ENCODE data around the gene PTBP2.

Gene PTBP2

DNA sequence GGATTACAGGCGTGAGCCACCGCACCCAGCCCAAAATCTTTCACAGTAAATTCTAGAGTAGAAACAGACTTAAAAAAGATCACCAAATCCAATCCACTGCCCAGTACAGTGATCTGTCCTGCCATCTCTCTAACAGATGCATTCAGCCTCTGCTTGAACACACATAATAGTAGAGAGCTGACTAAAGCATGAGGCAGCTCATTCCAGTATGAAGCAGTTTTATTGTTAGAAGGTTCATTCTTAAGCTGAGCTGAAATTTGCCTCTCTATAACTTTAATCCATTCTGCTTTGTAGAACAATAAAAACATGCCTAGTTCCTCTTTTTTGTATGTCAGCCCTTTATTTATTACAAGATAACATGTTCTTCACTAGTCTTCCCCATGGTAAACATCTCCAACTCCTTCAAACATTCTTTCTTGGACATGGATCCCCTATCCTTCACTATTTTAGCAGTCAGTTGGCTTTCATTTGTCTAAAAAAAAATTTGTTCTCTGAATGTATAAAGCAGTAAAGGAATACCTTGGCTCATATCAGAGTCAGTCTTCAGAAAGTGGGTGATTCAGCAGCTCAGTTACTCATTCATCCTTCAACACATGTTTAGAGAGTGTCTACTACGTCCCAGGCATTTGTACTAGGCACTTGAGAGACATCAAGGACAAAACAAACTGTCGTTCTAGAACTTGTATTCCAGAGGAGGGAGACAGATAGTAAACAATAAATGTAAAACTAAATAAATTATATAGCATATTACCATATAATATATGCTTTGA is 10.7 kb upstream of the PTBP2 start:
- Histone ChIP-seq H3K4me3 (ENCODE audit: low read depth, low read length) (no peak overlapping the region), H3K4me1 (ENCODE audit: control insufficient read depth, insufficient read depth, low read length) (peaks cover 11% of the 10 kb centered on the region)

DNA sequence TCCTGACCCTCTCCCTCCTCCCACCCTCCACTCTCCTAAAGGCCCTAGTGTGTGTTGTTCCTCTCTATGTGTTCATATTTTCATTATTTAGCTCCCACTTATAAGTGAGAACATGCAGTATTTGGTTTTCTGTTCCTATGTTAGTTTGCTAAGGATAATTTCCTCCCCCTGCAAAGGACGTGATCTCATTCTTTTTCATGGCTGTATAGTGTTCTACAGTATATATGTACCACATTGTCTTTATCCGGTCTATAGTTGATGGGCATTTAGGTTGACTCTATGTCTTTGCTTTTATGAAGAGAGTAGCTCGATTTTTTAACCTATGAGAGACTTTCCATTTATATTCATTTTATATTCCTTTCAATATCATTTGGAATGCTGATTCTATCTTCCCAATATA is 7.9 kb upstream of the PTBP2 start:
- H3K9ac ChIP-seq (ENCODE audit: low read length), result no peak overlapping the region
- H3K4me1 ChIP-seq (ENCODE audit: control insufficient read depth, insufficient read depth, low read length), result peaks cover 16% of the 10 kb centered on the region
- no peak overlapping the region for H3K27ac ChIP-seq (ENCODE audit: low read depth, low read length)
- H3K36me3 ChIP-seq (ENCODE audit: control insufficient read depth, insufficient read depth, low read length), result no peaks in the 10 kb centered on the region
- H3K27me3 ChIP-seq (ENCODE audit: control insufficient read depth, insufficient read depth, low read length), result no peaks in the 10 kb centered on the region
- no peaks in the 10 kb centered on the region for H3K9me3 ChIP-seq (ENCODE audit: control insufficient read depth, insufficient read depth, low read depth, low read length)
- H3K4me3 ChIP-seq (ENCODE audit: low read depth, low read length), result no peak overlapping the region

More for the DNA sequence above, 10.7 kb upstream of the PTBP2 start:
- Histone ChIP-seq H3K9ac (ENCODE audit: low read length) (no peak overlapping the region), H3K27ac (ENCODE audit: low read depth, low read length) (no peak overlapping the region), H3K36me3 (ENCODE audit: control insufficient read depth, insufficient read depth, low read length) (no peaks in the 10 kb centered on the region), H3K27me3 (ENCODE audit: control insufficient read depth, insufficient read depth, low read length) (no peaks in the 10 kb centered on the region), H3K9me3 (ENCODE audit: control insufficient read depth, insufficient read depth, low read depth, low read length) (no peaks in the 10 kb centered on the region)

DNA sequence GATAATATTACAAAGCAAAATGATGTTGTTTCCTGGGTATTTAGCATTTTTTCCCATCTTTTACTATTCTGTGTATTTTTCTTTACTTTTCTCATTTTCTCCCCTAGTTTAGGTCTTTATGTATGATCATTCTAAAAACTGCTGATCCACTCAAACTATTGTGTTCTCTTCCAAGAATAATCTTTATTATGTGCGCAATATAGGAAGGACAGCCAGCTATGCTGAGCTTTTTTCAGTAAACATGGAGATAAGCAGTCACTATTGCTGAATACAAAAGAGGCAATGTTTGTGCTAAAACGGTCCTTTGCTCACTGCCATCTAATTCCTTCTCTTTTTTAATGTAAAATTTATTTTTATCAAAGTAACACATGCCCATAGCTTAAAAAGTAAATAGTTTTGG is 6.7 kb upstream of the PTBP2 start:
- no peaks in the 10 kb centered on the region for H3K36me3 ChIP-seq (ENCODE audit: control insufficient read depth, insufficient read depth, low read length)
- peak overlapping the region; percentile 78 for H3K27ac ChIP-seq (ENCODE audit: low read depth, low read length)
- H3K4me3 ChIP-seq (ENCODE audit: low read depth, low read length), result no peak overlapping the region
- no peak overlapping the region for H3K9ac ChIP-seq (ENCODE audit: low read length)
- H3K9me3 ChIP-seq (ENCODE audit: control insufficient read depth, insufficient read depth, low read depth, low read length), result no peaks in the 10 kb centered on the region
- H3K4me1 ChIP-seq (ENCODE audit: control insufficient read depth, insufficient read depth, low read length), result peaks cover 16% of the 10 kb centered on the region
- no peaks in the 10 kb centered on the region for H3K27me3 ChIP-seq (ENCODE audit: control insufficient read depth, insufficient read depth, low read length)

DNA sequence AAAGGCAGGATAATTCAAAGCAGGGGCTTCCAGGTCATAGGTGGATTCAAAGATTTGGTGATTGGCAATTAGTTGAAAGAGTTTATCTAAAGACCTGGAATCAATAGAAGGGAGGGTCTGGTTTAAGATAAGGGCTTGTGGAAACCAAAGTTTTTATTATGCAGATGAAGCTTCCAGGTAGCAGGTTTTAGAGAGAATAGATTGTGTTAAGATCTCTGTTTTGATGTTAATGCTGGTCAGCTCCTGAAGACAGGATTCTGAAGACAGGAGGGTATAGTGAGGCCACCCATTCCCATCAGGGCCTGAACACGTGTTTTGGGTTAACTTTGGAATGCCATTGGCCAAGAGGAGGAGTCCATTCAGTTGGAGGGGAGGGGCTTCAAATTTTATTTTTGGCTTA is 6.1 kb upstream of the PTBP2 start:
- peak overlapping the region; percentile 78 for H3K27ac ChIP-seq (ENCODE audit: low read depth, low read length)
- no peak overlapping the region for H3K4me3 ChIP-seq (ENCODE audit: low read depth, low read length)
- H3K36me3 ChIP-seq (ENCODE audit: control insufficient read depth, insufficient read depth, low read length), result no peaks in the 10 kb centered on the region
- peaks cover 16% of the 10 kb centered on the region for H3K4me1 ChIP-seq (ENCODE audit: control insufficient read depth, insufficient read depth, low read length)
- H3K27me3 ChIP-seq (ENCODE audit: control insufficient read depth, insufficient read depth, low read length), result no peaks in the 10 kb centered on the region
- no peak overlapping the region for H3K9ac ChIP-seq (ENCODE audit: low read length)
- H3K9me3 ChIP-seq (ENCODE audit: control insufficient read depth, insufficient read depth, low read depth, low read length), result no peaks in the 10 kb centered on the region

GRCh38 chr1:96721053-96721415 is 550 bp upstream of the PTBP2 start:
- peaks cover 18% of the 10 kb centered on the region for H3K4me1 ChIP-seq (ENCODE audit: control insufficient read depth, insufficient read depth, low read length)
- H3K36me3 ChIP-seq (ENCODE audit: control insufficient read depth, insufficient read depth, low read length), result peaks cover 31% of the 10 kb centered on the region
- H3K9ac ChIP-seq (ENCODE audit: low read length), result peak overlapping the region; percentile 90
- H3K27ac ChIP-seq (ENCODE audit: low read depth, low read length), result peak overlapping the region; percentile 17; the same call in 1 of the 2 replicates
- H3K9me3 ChIP-seq (ENCODE audit: control insufficient read depth, insufficient read depth, low read depth, low read length), result no peaks in the 10 kb centered on the region
- H3K4me3 ChIP-seq (ENCODE audit: low read depth, low read length), result peak overlapping the region; percentile 90
- no peaks in the 10 kb centered on the region for H3K27me3 ChIP-seq (ENCODE audit: control insufficient read depth, insufficient read depth, low read length)

DNA sequence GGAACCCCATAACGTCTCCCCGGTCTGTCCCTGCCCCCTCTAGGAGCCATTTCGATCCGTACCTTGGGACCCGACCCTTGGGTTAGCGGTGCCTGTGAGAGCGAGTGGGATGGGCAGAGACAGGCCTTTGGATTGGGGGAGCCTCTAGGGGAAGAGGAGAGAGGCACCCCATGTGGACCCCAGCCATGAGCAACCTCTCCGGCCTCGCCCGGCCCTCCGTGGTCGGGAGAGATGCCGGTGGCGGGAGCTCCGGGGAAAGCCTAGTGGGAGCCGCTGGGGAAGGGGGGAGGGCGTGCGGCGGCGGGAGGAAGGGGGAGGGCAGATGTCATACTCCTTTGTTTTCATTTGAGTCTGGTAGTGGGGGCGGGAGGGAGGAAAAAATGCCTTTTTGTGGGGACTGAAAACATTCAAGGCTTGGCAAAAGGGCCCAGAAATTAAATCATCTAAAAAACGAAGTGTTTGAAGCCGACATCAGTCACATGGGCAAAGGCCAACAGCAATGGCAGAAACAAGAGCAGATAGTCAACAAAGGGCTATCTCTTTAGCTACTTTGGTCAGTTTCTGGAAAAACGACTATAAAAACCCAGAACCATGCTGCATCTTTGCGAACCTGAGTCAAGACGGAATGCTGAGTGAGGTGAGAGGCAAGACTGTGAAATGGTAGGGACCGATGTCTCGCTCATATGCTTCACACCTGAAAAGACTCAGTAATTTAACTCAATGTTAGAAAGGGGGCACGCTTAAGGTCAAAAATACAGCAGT is 758 bp downstream of the PTBP2 start:
- Histone ChIP-seq H3K9me3 (ENCODE audit: control insufficient read depth, insufficient read depth, low read depth, low read length) (no peaks in the 10 kb centered on the region; the same call in 1 of the 2 replicates), H3K4me3 (ENCODE audit: low read depth, low read length) (peak overlapping the region; percentile 90), H3K4me1 (ENCODE audit: control insufficient read depth, insufficient read depth, low read length) (peaks cover 15% of the 10 kb centered on the region), H3K9ac (ENCODE audit: low read length) (peak overlapping the region; percentile 90), H3K27me3 (ENCODE audit: control insufficient read depth, insufficient read depth, low read length) (no peaks in the 10 kb centered on the region), H3K36me3 (ENCODE audit: control insufficient read depth, insufficient read depth, low read length) (peaks cover 40% of the 10 kb centered on the region), H3K27ac (ENCODE audit: low read depth, low read length) (peak overlapping the region; percentile 98)

- Histone ChIP-seq H3K27ac (ENCODE audit: low read depth, low read length) (peak overlapping the region; percentile 98; the same call in 1 of the 2 replicates), H3K4me1 (ENCODE audit: control insufficient read depth, insufficient read depth, low read length) (peaks cover 15% of the 10 kb centered on the region), H3K9me3 (ENCODE audit: control insufficient read depth, insufficient read depth, low read depth, low read length) (no peaks in the 10 kb centered on the region; the same call in 1 of the 2 replicates), H3K9ac (ENCODE audit: low read length) (peak overlapping the region; percentile 90), H3K4me3 (ENCODE audit: low read depth, low read length) (peak overlapping the region; percentile 90), H3K36me3 (ENCODE audit: control insufficient read depth, insufficient read depth, low read length) (peaks cover 46% of the 10 kb centered on the region), H3K27me3 (ENCODE audit: control insufficient read depth, insufficient read depth, low read length) (no peaks in the 10 kb centered on the region)
Observed at GRCh38 chr1:96722958-96723357, 1.4 kb downstream of the PTBP2 start.

GRCh38 chr1:96723377-96723776 is 1.8 kb downstream of the PTBP2 start:
- Histone ChIP-seq H3K9ac (ENCODE audit: low read length) (peak overlapping the region; percentile 26), H3K9me3 (ENCODE audit: control insufficient read depth, insufficient read depth, low read depth, low read length) (no peaks in the 10 kb centered on the region; the same call in 1 of the 2 replicates), H3K4me1 (ENCODE audit: control insufficient read depth, insufficient read depth, low read length) (peaks cover 15% of the 10 kb centered on the region), H3K36me3 (ENCODE audit: control insufficient read depth, insufficient read depth, low read length) (peaks cover 50% of the 10 kb centered on the region), H3K27ac (ENCODE audit: low read depth, low read length) (0 out of 2 replicates have a peak overlapping the region, but pooled peaks have one; percentile 98), H3K27me3 (ENCODE audit: control insufficient read depth, insufficient read depth, low read length) (no peaks in the 10 kb centered on the region), H3K4me3 (ENCODE audit: low read depth, low read length) (peak overlapping the region; percentile 90)

DNA sequence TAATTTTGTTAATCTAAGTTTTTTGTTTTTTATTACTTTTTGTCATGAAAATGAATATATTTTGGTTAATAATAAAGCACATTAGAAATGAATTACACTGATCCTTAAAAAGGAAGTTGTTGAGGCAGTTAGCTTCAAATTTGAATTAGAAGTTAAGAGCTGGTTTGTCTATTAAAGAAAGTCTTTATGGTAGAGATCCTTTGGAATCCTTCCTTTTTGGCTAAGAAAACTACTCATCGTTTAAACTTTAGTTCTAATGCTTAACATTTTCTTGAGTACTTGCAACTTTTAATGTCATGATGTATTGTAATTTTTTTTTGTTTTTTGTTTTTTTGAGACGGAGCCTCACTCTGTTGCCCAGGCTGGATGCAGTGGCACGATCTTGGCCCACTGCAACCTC is 2.4 kb downstream of the PTBP2 start:
- Histone ChIP-seq H3K4me3 (ENCODE audit: low read depth, low read length) (peak overlapping the region; percentile 90; the same call in 1 of the 2 replicates), H3K9ac (ENCODE audit: low read length) (no peak overlapping the region), H3K36me3 (ENCODE audit: control insufficient read depth, insufficient read depth, low read length) (peaks cover 56% of the 10 kb centered on the region)

DNA sequence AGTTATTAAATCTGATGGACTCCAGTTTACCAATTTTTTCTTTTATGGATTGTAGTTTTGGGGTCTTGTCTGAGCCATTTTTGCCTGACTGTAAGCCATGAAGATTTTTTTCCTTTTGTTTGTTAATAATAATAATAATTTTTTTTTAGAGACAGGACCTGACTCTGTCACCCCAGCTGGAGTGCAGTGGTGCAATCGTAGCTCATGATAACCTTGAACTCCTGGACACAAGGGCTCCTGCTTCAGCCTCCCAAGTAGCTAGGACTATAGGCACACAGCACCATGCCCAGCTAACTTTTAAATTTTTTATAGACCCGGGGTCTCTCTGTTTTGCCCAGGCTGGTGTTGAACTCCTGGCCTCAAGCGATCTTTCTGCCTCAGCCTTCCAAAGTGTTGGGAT is 6.3 kb downstream of the PTBP2 start:
- no peak overlapping the region for H3K9ac ChIP-seq (ENCODE audit: low read length)
- no peaks in the 10 kb centered on the region for H3K27me3 ChIP-seq (ENCODE audit: control insufficient read depth, insufficient read depth, low read length)
- peaks cover 80% of the 10 kb centered on the region for H3K36me3 ChIP-seq (ENCODE audit: control insufficient read depth, insufficient read depth, low read length)
- 0 out of 2 replicates have a peak, but pooled peaks cover 9% of the 10 kb centered on the region for H3K4me1 ChIP-seq (ENCODE audit: control insufficient read depth, insufficient read depth, low read length)
- H3K9me3 ChIP-seq (ENCODE audit: control insufficient read depth, insufficient read depth, low read depth, low read length), result no peaks in the 10 kb centered on the region; the same call in 1 of the 2 replicates
- no peak overlapping the region for H3K4me3 ChIP-seq (ENCODE audit: low read depth, low read length)
- H3K27ac ChIP-seq (ENCODE audit: low read depth, low read length), result no peak overlapping the region

More for the DNA sequence above, 2.4 kb downstream of the PTBP2 start:
- no peaks in the 10 kb centered on the region for H3K27me3 ChIP-seq (ENCODE audit: control insufficient read depth, insufficient read depth, low read length)
- no peak overlapping the region for H3K27ac ChIP-seq (ENCODE audit: low read depth, low read length)
- peaks cover 15% of the 10 kb centered on the region for H3K4me1 ChIP-seq (ENCODE audit: control insufficient read depth, insufficient read depth, low read length)
- H3K9me3 ChIP-seq (ENCODE audit: control insufficient read depth, insufficient read depth, low read depth, low read length), result no peaks in the 10 kb centered on the region; the same call in 1 of the 2 replicates

Measured in HUES6 (cell line).